22Rv1 (cell line): ENCODE measurements around the gene CPEB1.

Experiments
- ZFX ChIP-seq: fragments of 450-650 bp; IDR thresholded peaks from 2 replicates; pipeline ENCODE4 v1.6.1; 2017; ENCODE audit warnings: antibody characterized with exemption, borderline replicate concordance
- TF ChIP-seq, protein P1 (sequence below): fragments of 450-650 bp; IDR thresholded peaks from 2 replicates; pipeline ENCODE4 v1.5.1; 2017; ENCODE audit warnings: mild to moderate bottlenecking

DNA sequence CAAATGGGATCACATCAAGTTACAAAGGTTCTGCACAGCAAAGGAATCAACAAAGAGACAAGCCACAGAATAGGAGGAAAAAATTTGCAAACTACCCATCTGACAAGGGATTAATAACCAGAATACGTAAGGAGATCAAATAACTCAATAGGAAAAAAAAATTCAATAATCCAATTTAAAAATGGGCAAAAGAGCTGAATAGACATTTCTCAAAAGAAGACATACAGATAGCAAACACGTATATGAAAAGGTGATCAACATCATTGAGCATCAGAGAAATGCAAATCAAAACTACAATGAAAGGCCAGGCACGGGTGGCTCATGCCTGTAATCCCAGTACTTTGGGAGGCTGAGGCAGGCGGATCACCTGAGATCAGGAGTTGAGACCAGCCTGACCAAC is 23.5 kb upstream of the CPEB1 start:
- TF ChIP-seq, protein P1, sequence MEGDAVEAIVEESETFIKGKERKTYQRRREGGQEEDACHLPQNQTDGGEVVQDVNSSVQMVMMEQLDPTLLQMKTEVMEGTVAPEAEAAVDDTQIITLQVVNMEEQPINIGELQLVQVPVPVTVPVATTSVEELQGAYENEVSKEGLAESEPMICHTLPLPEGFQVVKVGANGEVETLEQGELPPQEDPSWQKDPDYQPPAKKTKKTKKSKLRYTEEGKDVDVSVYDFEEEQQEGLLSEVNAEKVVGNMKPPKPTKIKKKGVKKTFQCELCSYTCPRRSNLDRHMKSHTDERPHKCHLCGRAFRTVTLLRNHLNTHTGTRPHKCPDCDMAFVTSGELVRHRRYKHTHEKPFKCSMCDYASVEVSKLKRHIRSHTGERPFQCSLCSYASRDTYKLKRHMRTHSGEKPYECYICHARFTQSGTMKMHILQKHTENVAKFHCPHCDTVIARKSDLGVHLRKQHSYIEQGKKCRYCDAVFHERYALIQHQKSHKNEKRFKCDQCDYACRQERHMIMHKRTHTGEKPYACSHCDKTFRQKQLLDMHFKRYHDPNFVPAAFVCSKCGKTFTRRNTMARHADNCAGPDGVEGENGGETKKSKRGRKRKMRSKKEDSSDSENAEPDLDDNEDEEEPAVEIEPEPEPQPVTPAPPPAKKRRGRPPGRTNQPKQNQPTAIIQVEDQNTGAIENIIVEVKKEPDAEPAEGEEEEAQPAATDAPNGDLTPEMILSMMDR = no peak
- no peak for TF ChIP-seq ZFX
